K562 (cell line): ENCODE results near the gene SP6. TPM values are rescaled to one million over a fixed set of nuclear protein-coding genes. Genes with fewer than 3 reads are reported as not detected.

Experiments used
- BMI1 ChIP-seq: fragments of 150-350 bp; IDR thresholded peaks from 2 replicates; pipeline ENCODE4 v1.6.1; 2014; ENCODE audit warnings: low read length
- PTRF ChIP-seq: fragments of 450-650 bp; IDR thresholded peaks from 2 replicates; pipeline ENCODE4 v1.6.1; 2016; ENCODE audit warnings: mild to moderate bottlenecking, missing genetic modification characterization, missing compliant biosample characterization
- SIN3A ChIP-seq, 2 experiments: fragments of 150-350 bp in 1 of 2; IDR thresholded peaks; 2 replicates each; pipeline ENCODE4 v1.6.1; 2011 to 2016; ENCODE audit warnings: borderline replicate concordance in 2 of 2, low read depth in 2 of 2, low read length in 2 of 2, mild to moderate bottlenecking in 2 of 2, moderate library complexity in 2 of 2; ENCODE audit not compliant: control insufficient read depth in 1 of 2
- ZNF197 ChIP-seq: fragments of 200-800 bp; sonication (Bioruptor generic); IDR thresholded peaks from 2 replicates; pipeline ENCODE4 v1.6.1; 2016; ENCODE audit warnings: low read depth, missing genetic modification characterization, missing compliant biosample characterization
- polyA plus RNA-seq, 8 experiments: library from polyadenylated mRNA; depleted of rRNA in 4 of 8; stranded (reverse) in 5 of 8; unstranded in 3 of 8; fragments of >200 nt; fragmentation: Nextera tagmentation in 2 of 8; fragmentation: Illumina TruSeq in 1 of 8; extraction: Ambion mirVana in 2 of 8; extraction: Trizol in 1 of 8; gene quantifications; 2 replicates each; pipeline versions ENCODE4 v1.2.1 to v1.2.3, GENCODE V29; 2011 to 2014; ENCODE audit warnings: inconsistent platforms in 1 of 8, missing spikeins in 1 of 8
- total RNA-seq, 7 experiments: library from RNA; depleted of rRNA in 6 of 7; stranded (reverse); fragments of >200 nt in 6 of 7; fragmentation: Illumina TruSeq in 2 of 7; extraction: Trizol in 2 of 7; gene quantifications; 2 replicates each; pipeline versions ENCODE4 v1.2.1 to v1.2.3, GENCODE V29; 2011 to 2021; ENCODE audit warnings: low replicate concordance in 1 of 7
- TF ChIP-seq, protein P1 (sequence below), 2 experiments: fragments of 450-650 bp in 1 of 2; sonication (generic) in 1 of 2; formaldehyde crosslinking in 1 of 2; IDR thresholded peaks; 2 replicates each; pipeline versions ENCODE4 v1.7.1 to v1.9.0; 2016 to 2022; ENCODE audit warnings: inconsistent platforms in 1 of 2, mild to moderate bottlenecking in 1 of 2, missing genetic modification reagents in 1 of 2
- TF ChIP-seq, protein P2 (sequence below), 2 experiments: fragments of 200-800 bp in 1 of 2; sonication (Bioruptor generic) in 1 of 2; sonication (generic) in 1 of 2; formaldehyde crosslinking in 1 of 2; IDR thresholded peaks in 1 of 2; conservative IDR thresholded peaks in 1 of 2; 2 replicates each; pipeline versions ENCODE4 v1.5.0 to v1.6.1; 2016 to 2020; ENCODE audit warnings: missing compliant biosample characterization in 1 of 2, missing genetic modification characterization in 1 of 2, missing genetic modification reagents in 1 of 2
- TF ChIP-seq, protein P3 (sequence below), 2 experiments: IDR thresholded peaks in 1 of 2; conservative IDR thresholded peaks in 1 of 2; 2 replicates each; pipeline ENCODE4 v1.6.1; 2016; ENCODE audit warnings: low read depth in 2 of 2, mild to moderate bottlenecking in 1 of 2, missing compliant biosample characterization in 1 of 2, missing genetic modification characterization in 1 of 2, moderate library complexity in 1 of 2

Gene SP6
- total and polyA plus RNA-seq, 9 of the 15 experiments (the other 6 are each of a cell fraction or from before 2014, with no cell fraction given): 0.11 to 7.9 (median 2.2) TPM

DNA sequence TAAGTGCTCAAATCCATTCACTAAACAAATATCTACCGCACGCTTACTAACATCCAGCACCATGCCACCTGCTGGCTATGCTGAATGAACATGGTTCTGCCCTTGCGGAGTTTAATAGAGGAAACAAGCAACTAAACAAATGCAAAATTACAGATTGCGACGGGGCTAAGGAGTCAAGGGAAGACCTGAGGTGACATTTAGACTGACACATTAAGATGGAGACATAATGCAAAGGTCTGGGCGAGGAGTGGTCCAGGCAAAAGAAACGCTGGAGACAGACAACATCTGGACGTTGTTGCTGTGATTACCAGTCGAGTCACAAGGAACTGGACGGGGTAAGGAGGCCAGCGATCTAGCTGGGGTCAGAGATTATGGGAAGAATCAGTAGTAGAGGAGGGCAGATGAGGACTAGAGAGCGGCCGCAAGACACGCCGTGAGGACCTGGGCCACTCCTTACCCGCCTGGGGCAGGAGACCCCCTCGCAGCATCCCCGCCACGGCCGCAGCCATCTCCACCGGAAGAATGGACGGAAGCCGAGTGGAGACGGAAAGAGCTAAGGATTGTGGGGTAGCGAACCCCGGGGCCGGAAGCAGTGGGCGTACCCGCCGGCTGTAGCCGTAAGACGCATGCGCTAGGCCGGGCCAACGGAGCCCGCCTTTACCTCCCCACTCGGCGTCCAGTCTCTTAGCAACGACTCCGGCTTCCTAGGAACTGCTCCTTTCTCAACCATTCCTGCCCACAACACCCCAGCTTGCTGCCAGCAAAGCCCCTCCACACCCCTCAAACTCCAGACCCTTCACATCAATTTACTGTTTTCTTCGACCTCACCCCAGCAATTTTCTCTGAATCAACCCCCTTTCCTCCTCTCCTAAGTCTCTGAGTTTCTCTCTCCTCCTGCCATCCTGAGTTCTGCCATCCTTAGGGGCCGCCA is 19.7 kb downstream of the SP6 start, which contains the start of the genes LRRC46 and MRPL10 (continued):
- TF ChIP-seq, protein P1, sequence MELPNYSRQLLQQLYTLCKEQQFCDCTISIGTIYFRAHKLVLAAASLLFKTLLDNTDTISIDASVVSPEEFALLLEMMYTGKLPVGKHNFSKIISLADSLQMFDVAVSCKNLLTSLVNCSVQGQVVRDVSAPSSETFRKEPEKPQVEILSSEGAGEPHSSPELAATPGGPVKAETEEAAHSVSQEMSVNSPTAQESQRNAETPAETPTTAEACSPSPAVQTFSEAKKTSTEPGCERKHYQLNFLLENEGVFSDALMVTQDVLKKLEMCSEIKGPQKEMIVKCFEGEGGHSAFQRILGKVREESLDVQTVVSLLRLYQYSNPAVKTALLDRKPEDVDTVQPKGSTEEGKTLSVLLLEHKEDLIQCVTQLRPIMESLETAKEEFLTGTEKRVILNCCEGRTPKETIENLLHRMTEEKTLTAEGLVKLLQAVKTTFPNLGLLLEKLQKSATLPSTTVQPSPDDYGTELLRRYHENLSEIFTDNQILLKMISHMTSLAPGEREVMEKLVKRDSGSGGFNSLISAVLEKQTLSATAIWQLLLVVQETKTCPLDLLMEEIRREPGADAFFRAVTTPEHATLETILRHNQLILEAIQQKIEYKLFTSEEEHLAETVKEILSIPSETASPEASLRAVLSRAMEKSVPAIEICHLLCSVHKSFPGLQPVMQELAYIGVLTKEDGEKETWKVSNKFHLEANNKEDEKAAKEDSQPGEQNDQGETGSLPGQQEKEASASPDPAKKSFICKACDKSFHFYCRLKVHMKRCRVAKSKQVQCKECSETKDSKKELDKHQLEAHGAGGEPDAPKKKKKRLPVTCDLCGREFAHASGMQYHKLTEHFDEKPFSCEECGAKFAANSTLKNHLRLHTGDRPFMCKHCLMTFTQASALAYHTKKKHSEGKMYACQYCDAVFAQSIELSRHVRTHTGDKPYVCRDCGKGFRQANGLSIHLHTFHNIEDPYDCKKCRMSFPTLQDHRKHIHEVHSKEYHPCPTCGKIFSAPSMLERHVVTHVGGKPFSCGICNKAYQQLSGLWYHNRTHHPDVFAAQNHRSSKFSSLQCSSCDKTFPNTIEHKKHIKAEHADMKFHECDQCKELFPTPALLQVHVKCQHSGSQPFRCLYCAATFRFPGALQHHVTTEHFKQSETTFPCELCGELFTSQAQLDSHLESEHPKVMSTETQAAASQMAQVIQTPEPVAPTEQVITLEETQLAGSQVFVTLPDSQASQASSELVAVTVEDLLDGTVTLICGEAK (IDR thresholded peaks at IDR 0.05): peak; percentile 92
- TF ChIP-seq, protein P1 (CRISPR knock-in tag; IDR thresholded peaks at IDR 0.05): no peak
- TF ChIP-seq PTRF (tag): no peak
- TF ChIP-seq, protein P2, sequence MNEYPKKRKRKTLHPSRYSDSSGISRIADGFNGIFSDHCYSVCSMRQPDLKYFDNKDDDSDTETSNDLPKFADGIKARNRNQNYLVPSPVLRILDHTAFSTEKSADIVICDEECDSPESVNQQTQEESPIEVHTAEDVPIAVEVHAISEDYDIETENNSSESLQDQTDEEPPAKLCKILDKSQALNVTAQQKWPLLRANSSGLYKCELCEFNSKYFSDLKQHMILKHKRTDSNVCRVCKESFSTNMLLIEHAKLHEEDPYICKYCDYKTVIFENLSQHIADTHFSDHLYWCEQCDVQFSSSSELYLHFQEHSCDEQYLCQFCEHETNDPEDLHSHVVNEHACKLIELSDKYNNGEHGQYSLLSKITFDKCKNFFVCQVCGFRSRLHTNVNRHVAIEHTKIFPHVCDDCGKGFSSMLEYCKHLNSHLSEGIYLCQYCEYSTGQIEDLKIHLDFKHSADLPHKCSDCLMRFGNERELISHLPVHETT (CRISPR knock-in tag; conservative IDR thresholded peaks at IDR 0.05 in 1 of 2, IDR thresholded peaks at IDR 0.05 in 1 of 2): peak in 1 of 2 experiments; percentile 48; a peak in 1 of 4 replicates
- no peak for TF ChIP-seq ZNF197 (CRISPR knock-in tag)
- TF ChIP-seq SIN3A (IDR thresholded peaks at IDR 0.05; ENCODE audit: borderline replicate concordance in 2 of 2, control insufficient read depth in 1 of 2, low read depth in 2 of 2, low read length in 2 of 2): peak; percentile 74 to 87; a peak in 1 of 4 replicates
- peak; percentile 71 for TF ChIP-seq BMI1
- TF ChIP-seq, protein P3, sequence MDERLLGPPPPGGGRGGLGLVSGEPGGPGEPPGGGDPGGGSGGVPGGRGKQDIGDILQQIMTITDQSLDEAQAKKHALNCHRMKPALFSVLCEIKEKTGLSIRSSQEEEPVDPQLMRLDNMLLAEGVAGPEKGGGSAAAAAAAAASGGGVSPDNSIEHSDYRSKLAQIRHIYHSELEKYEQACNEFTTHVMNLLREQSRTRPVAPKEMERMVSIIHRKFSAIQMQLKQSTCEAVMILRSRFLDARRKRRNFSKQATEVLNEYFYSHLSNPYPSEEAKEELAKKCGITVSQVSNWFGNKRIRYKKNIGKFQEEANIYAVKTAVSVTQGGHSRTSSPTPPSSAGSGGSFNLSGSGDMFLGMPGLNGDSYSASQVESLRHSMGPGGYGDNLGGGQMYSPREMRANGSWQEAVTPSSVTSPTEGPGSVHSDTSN (CRISPR knock-in tag; IDR thresholded peaks at IDR 0.05; ENCODE audit: low read depth): no peak
- TF ChIP-seq, protein P3 (tag; conservative IDR thresholded peaks at IDR 0.05; ENCODE audit: low read depth): no peak
